ENCODE measurements around the gene FBXO30. TPM values are rescaled to one million over a fixed set of nuclear protein-coding genes. Genes with fewer than 3 reads are reported as not detected.

FBXO30 gene
- total RNA-seq, 1 donor from 2014 or later: 34.6 TPM

DNA sequence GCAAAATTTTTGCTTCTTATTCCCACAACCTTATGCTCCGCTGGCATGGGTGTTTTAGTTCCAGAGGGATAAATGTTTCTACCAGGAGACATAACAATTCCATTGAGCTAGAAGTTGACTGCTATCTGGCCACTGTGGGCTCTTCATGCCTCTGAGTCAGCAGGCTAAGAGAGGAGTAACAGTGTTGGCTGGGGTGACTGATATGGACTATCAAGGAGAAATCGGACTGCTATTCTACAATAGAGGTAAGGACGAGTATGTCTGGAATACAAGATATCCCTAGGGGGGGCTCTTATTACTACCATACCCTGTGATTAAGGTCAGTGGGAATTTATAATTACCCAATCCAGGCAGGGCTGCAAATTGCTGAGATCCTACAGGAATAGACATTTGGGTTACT, 26.9 kb downstream of the FBXO30 start:
- Mint-ChIP-seq H3K36me3 (peaks cover 61% of the 10 kb centered on the region), H3K27me3 (ENCODE audit: insufficient read depth, low read depth) (peaks cover 4% of the 10 kb centered on the region), H3K27ac (no peak overlapping the region), H3K9me3 (peaks cover 44% of the 10 kb centered on the region), H3K4me1 (no peaks in the 10 kb centered on the region), H3K4me3 (no peak overlapping the region)
- Histone ChIP-seq H3K27me3 (no peaks in the 10 kb centered on the region), H3K4me2 (no peak overlapping the region), H2AFZ (replicated peaks) (no peak overlapping the region), H3K79me2 (ENCODE audit: low read depth) (peaks cover 15% of the 10 kb centered on the region), H3K9ac (no peak overlapping the region), H3K4me3 (no peak overlapping the region), H4K20me1 (ENCODE audit: low read depth) (no peaks in the 10 kb centered on the region), H3K4me1 (no peaks in the 10 kb centered on the region), H3F3A (ENCODE audit: low read depth) (no peaks in the 10 kb centered on the region), H3K36me3 (peaks cover 8% of the 10 kb centered on the region), H3K27ac (no peak overlapping the region), H3K9me3 (ENCODE audit: low read depth) (no peaks in the 10 kb centered on the region)
- no peak for DNase-seq (ENCODE audit: low spot score)
- TF ChIP-seq EZH2 (IDR thresholded peaks at IDR 0.05) (no peak), EZH2phosphoT487 (IDR thresholded peaks at IDR 0.05) (no peak)
- TF ChIP-seq, protein P1, sequence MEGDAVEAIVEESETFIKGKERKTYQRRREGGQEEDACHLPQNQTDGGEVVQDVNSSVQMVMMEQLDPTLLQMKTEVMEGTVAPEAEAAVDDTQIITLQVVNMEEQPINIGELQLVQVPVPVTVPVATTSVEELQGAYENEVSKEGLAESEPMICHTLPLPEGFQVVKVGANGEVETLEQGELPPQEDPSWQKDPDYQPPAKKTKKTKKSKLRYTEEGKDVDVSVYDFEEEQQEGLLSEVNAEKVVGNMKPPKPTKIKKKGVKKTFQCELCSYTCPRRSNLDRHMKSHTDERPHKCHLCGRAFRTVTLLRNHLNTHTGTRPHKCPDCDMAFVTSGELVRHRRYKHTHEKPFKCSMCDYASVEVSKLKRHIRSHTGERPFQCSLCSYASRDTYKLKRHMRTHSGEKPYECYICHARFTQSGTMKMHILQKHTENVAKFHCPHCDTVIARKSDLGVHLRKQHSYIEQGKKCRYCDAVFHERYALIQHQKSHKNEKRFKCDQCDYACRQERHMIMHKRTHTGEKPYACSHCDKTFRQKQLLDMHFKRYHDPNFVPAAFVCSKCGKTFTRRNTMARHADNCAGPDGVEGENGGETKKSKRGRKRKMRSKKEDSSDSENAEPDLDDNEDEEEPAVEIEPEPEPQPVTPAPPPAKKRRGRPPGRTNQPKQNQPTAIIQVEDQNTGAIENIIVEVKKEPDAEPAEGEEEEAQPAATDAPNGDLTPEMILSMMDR (IDR thresholded peaks at IDR 0.05): no peak

DNA sequence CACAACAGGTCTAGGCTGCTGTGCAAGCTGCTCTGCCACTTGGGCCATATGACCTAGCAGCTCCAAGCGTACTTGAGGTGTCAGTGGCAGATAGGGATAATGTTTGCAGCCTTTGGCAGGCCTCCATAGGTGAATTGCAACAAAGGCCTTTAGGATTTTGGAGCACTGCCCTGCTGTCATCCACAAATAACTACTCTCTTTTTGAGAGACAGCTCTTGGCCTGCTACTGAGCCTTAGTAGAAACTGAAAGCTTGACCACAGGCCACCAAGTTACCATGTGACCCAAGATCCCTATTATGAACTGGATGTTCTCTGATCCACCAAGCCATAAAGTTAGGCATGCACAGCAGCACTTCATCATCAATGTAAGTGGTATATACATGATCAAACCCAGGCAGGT, 29.9 kb downstream of the FBXO30 start:
- no peaks in the 10 kb centered on the region for H3K4me1 Mint-ChIP-seq
- TF ChIP-seq, protein P1 (IDR thresholded peaks at IDR 0.05): no peak
- TF ChIP-seq EZH2phosphoT487 (IDR thresholded peaks at IDR 0.05) (no peak), EZH2 (IDR thresholded peaks at IDR 0.05) (no peak)
- DNase-seq (ENCODE audit: low spot score): no peak

DNA sequence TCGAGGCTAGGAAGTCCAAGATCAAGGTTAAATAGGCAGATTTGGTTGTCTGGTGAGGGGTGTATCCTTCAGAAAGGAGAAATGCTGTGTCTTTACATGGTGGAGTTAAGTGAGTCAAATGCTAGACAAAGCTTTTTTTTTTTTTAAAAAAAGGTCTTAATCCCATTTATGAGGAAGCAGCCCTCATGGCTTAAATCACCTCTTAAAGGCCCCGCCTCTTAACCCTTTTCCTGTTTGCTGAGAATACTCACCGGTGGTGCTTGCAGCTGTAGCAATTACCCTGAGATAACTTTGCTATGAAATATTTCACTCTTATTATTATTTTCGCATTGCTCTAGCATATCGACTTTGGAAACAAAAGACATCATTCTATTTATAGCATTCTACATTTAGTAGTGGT, 30.8 kb downstream of the FBXO30 start:
- Histone ChIP-seq H4K20me1 (ENCODE audit: low read depth) (no peaks in the 10 kb centered on the region), H2AFZ (replicated peaks) (no peak overlapping the region), H3K79me2 (ENCODE audit: low read depth) (no peaks in the 10 kb centered on the region), H3K36me3 (no peaks in the 10 kb centered on the region), H3K9ac (no peak overlapping the region), H3K27me3 (no peaks in the 10 kb centered on the region), H3K9me3 (ENCODE audit: low read depth) (no peaks in the 10 kb centered on the region), H3K27ac (no peak overlapping the region), H3F3A (ENCODE audit: low read depth) (no peaks in the 10 kb centered on the region), H3K4me3 (no peak overlapping the region), H3K4me2 (no peak overlapping the region), H3K4me1 (no peaks in the 10 kb centered on the region)
- DNase-seq (ENCODE audit: low spot score): no peak
- H3K27me3 Mint-ChIP-seq (ENCODE audit: insufficient read depth, low read depth): no peaks in the 10 kb centered on the region
- H3K4me3 Mint-ChIP-seq: no peak overlapping the region
- TF ChIP-seq, protein P1 (IDR thresholded peaks at IDR 0.05): no peak
- TF ChIP-seq EZH2 (IDR thresholded peaks at IDR 0.05): no peak
- no peak for TF ChIP-seq EZH2phosphoT487 (IDR thresholded peaks at IDR 0.05)
- H3K9me3 Mint-ChIP-seq: peaks cover 33% of the 10 kb centered on the region
- peaks cover 54% of the 10 kb centered on the region for H3K36me3 Mint-ChIP-seq
- H3K4me1 Mint-ChIP-seq: no peaks in the 10 kb centered on the region
- no peak overlapping the region for H3K27ac Mint-ChIP-seq

More for the DNA sequence above, 29.9 kb downstream of the FBXO30 start:
- Histone ChIP-seq H3K27me3 (no peaks in the 10 kb centered on the region), H3K36me3 (no peaks in the 10 kb centered on the region), H2AFZ (replicated peaks) (no peak overlapping the region), H3F3A (ENCODE audit: low read depth) (no peaks in the 10 kb centered on the region), H3K4me3 (no peak overlapping the region), H3K79me2 (ENCODE audit: low read depth) (no peaks in the 10 kb centered on the region), H4K20me1 (ENCODE audit: low read depth) (no peaks in the 10 kb centered on the region), H3K9me3 (ENCODE audit: low read depth) (no peaks in the 10 kb centered on the region), H3K9ac (no peak overlapping the region), H3K4me1 (no peaks in the 10 kb centered on the region), H3K27ac (no peak overlapping the region), H3K4me2 (no peak overlapping the region)
- peaks cover 58% of the 10 kb centered on the region for H3K36me3 Mint-ChIP-seq
- H3K4me3 Mint-ChIP-seq: no peak overlapping the region
- no peak overlapping the region for H3K27ac Mint-ChIP-seq
- peaks cover 4% of the 10 kb centered on the region for H3K27me3 Mint-ChIP-seq (ENCODE audit: insufficient read depth, low read depth)
- peaks cover 33% of the 10 kb centered on the region for H3K9me3 Mint-ChIP-seq
